Spleen (tissue), 7 donors: ENCODE results near the gene RCOR3.

Experiments
- CTCF ChIP-seq, 11 experiments: fragments of 200-600 bp in 7 of 11; fragments of 450-650 bp in 4 of 11; sonication (generic) in 4 of 11; IDR thresholded peaks in 8 of 11; conservative IDR thresholded peaks in 3 of 11; 1 replicate in 7 of 11; 2 replicates in 4 of 11; pipeline versions ENCODE4 v1.4.0 to v1.8.0; 2016 to 2021; ENCODE audit warnings: antibody characterized with exemption in 11 of 11, inconsistent platforms in 4 of 11, mild to moderate bottlenecking in 1 of 11
- POLR2A ChIP-seq, 3 donors: fragments of 450-650 bp; IDR thresholded peaks; one replicate each; pipeline ENCODE4 v1.5.1; 2017; ENCODE audit warnings: antibody characterized with exemption in 3 of 3, mild to moderate bottlenecking in 1 of 3
- donor health status: DM: no; HTN: no; CAD: no; lungs with moderate emphysema.
- donor health status: DM: no; HTN: no; CAD: no.
- donor health status: DM: no; HTN: no; CAD: no.

GRCh38 chr1:211305044-211305443 lies 45.9 kb downstream of the RCOR3 start:
- TF ChIP-seq CTCF (IDR thresholded peaks at IDR 0.05 in 8 of 11, conservative IDR thresholded peaks at IDR 0.05 in 3 of 11) (no peak), POLR2A (IDR thresholded peaks at IDR 0.05) (no peak)
